ENCODE data around the gene STAB2. TPM values are rescaled to one million over a fixed set of nuclear protein-coding genes. Genes with fewer than 3 reads are reported as not detected.

STAB2 gene
- total RNA-seq, 1 experiment from 2014 or later = not detected

DNA sequence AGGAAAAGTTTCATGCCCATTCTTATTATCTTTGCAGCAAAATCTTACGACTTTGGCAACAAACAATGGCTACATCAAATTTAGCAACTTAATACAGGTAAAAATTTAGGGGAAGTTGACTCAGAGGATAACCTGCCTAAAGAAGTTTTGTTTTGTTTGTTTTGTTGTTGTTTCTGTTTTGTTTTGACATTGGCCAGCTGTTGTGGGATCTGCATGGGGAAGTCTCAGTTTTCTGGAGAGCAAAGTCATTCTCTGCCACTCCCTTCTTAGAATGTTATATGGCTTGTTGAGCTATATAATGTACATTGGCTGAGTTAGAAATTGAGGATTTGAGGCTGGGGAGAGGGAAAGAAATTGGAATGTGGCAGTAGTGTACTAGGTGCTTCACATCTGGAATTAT is 144.5 kb downstream of the STAB2 start:
- H3K4me1 ChIP-seq (ENCODE audit: control insufficient read depth in 1 of 2, insufficient read depth in 2 of 2, low read length in 2 of 2) = no peaks in the 10 kb centered on the region
- ChIA-PET CTCF (no interaction called here), RAD21 (ENCODE audit: low non-redundant PET in 1 of 2, low total read pairs in 2 of 2, uncharacterized antibody in 2 of 2, unreplicated experiment in 2 of 2) (no interaction called here), POLR2A (no interaction called here)
- no peaks in the 10 kb centered on the region for H3K79me2 ChIP-seq (ENCODE audit: insufficient read depth, low read length)
- no peak overlapping the region for H2AFZ ChIP-seq (ENCODE audit: low read depth, low read length, poor library complexity, severe bottlenecking)
- no peaks in the 10 kb centered on the region for H3K9me2 ChIP-seq (ENCODE audit: insufficient read depth)
- intact Hi-C loops (cut with micrococcal nuclease) = no loop called here
- H3K27ac ChIP-seq (ENCODE audit: low read depth, low read length) = no peak overlapping the region
- TF ChIP-seq POLR2AphosphoS5 (IDR thresholded peaks at IDR 0.05; ENCODE audit: low read depth, low read length) (no peak), POLR2A (IDR thresholded peaks at IDR 0.05; ENCODE audit: borderline replicate concordance, extremely low read depth, insufficient read depth, insufficient read length) (no peak), EGR1 (IDR thresholded peaks at IDR 0.05; ENCODE audit: low read depth) (no peak), FOSL1 (IDR thresholded peaks at IDR 0.05; ENCODE audit: low read depth) (no peak)
- TF ChIP-seq, protein P1, sequence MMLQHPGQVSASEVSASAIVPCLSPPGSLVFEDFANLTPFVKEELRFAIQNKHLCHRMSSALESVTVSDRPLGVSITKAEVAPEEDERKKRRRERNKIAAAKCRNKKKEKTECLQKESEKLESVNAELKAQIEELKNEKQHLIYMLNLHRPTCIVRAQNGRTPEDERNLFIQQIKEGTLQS (IDR thresholded peaks at IDR 0.05) = no peak
- H3K4me2 ChIP-seq (ENCODE audit: low read length) = no peak overlapping the region
- no peak for DNase-seq (ENCODE audit: low read depth, low spot score)
- peaks cover 6% of the 10 kb centered on the region; the same call in 1 of the 2 replicates for H3K27me3 ChIP-seq (ENCODE audit: insufficient read depth, low read length)
- no peak for ATAC-seq
- no peaks in the 10 kb centered on the region for H4K20me1 ChIP-seq (ENCODE audit: insufficient read depth)
- BruUV-seq (replicated peaks) = no TSS peak
- no peaks in the 10 kb centered on the region for H3K36me3 ChIP-seq (ENCODE audit: control insufficient read depth in 1 of 2, insufficient read depth in 2 of 2, low read length in 2 of 2)
- no peak overlapping the region for H3K9ac ChIP-seq (ENCODE audit: low read length)
- H3K9me3 ChIP-seq (ENCODE audit: control insufficient read depth in 1 of 2, insufficient read depth in 1 of 2, low read depth in 1 of 2, low read length in 2 of 2) = no peaks in the 10 kb centered on the region; a peak in 2 of 4 replicates
- H3K4me3 ChIP-seq (replicated peaks in 1 of 2; ENCODE audit: low read depth in 1 of 2, low read length in 2 of 2) = no peak overlapping the region

DNA sequence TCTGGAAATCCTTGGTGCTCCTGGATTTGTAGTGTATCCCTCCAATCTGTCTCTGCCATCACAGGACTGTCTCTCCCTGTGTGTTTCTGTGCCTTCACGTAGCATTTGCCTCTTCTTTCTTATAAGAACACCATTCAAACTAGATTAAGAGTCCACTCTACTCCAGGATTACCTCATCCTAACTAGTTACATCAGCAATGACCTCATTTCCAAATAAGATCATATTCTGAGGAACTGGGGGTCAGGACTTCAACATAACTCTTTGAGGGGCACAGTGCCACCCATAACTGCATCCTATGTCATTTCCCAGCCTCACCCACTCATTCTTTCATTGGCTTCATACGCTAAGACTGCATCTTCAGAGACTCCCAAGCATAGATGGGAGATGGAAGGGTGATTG is 147.8 kb downstream of the STAB2 start:
- Histone ChIP-seq H3K36me3 (ENCODE audit: control insufficient read depth in 1 of 2, insufficient read depth in 2 of 2, low read length in 2 of 2) (no peaks in the 10 kb centered on the region), H3K4me2 (ENCODE audit: low read length) (no peak overlapping the region), H3K4me1 (ENCODE audit: control insufficient read depth in 1 of 2, insufficient read depth in 2 of 2, low read length in 2 of 2) (no peaks in the 10 kb centered on the region), H3K79me2 (ENCODE audit: insufficient read depth, low read length) (no peaks in the 10 kb centered on the region), H3K27ac (ENCODE audit: low read depth, low read length) (no peak overlapping the region), H3K9me2 (ENCODE audit: insufficient read depth) (no peaks in the 10 kb centered on the region), H2AFZ (ENCODE audit: low read depth, low read length, poor library complexity, severe bottlenecking) (no peak overlapping the region), H3K4me3 (replicated peaks in 1 of 2; ENCODE audit: low read depth in 1 of 2, low read length in 2 of 2) (no peak overlapping the region), H4K20me1 (ENCODE audit: insufficient read depth) (no peaks in the 10 kb centered on the region), H3K9me3 (ENCODE audit: control insufficient read depth in 1 of 2, insufficient read depth in 1 of 2, low read depth in 1 of 2, low read length in 2 of 2) (no peaks in the 10 kb centered on the region; a peak in 2 of 4 replicates), H3K27me3 (ENCODE audit: insufficient read depth, low read length) (peaks cover 6% of the 10 kb centered on the region; the same call in 1 of the 2 replicates), H3K9ac (ENCODE audit: low read length) (no peak overlapping the region)
- DNase-seq (ENCODE audit: low read depth, low spot score) (no peak), ATAC-seq (no peak)
- no TSS peak for BruUV-seq (replicated peaks)
- CTCF ChIA-PET = no interaction called here
- TF ChIP-seq, protein P2, sequence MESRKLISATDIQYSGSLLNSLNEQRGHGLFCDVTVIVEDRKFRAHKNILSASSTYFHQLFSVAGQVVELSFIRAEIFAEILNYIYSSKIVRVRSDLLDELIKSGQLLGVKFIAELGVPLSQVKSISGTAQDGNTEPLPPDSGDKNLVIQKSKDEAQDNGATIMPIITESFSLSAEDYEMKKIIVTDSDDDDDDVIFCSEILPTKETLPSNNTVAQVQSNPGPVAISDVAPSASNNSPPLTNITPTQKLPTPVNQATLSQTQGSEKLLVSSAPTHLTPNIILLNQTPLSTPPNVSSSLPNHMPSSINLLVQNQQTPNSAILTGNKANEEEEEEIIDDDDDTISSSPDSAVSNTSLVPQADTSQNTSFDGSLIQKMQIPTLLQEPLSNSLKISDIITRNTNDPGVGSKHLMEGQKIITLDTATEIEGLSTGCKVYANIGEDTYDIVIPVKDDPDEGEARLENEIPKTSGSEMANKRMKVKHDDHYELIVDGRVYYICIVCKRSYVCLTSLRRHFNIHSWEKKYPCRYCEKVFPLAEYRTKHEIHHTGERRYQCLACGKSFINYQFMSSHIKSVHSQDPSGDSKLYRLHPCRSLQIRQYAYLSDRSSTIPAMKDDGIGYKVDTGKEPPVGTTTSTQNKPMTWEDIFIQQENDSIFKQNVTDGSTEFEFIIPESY (IDR thresholded peaks at IDR 0.05; ENCODE audit: extremely low read depth, insufficient replicate concordance, low read length) = no peak
- TF ChIP-seq FOSL1 (IDR thresholded peaks at IDR 0.05; ENCODE audit: low read depth) (no peak), POLR2A (IDR thresholded peaks at IDR 0.05; ENCODE audit: borderline replicate concordance, extremely low read depth, insufficient read depth, insufficient read length) (no peak), SIN3A (IDR thresholded peaks at IDR 0.05; ENCODE audit: low read depth) (no peak), EZH2 (IDR thresholded peaks at IDR 0.05) (no peak), CBX3 (IDR thresholded peaks at IDR 0.05; ENCODE audit: low read depth) (no peak), ELF1 (IDR thresholded peaks at IDR 0.05; ENCODE audit: borderline replicate concordance, low read depth) (no peak), RAD21 (IDR thresholded peaks at IDR 0.05; ENCODE audit: low read depth) (no peak), EGR1 (IDR thresholded peaks at IDR 0.05; ENCODE audit: low read depth) (no peak)
- TF ChIP-seq, protein P3, sequence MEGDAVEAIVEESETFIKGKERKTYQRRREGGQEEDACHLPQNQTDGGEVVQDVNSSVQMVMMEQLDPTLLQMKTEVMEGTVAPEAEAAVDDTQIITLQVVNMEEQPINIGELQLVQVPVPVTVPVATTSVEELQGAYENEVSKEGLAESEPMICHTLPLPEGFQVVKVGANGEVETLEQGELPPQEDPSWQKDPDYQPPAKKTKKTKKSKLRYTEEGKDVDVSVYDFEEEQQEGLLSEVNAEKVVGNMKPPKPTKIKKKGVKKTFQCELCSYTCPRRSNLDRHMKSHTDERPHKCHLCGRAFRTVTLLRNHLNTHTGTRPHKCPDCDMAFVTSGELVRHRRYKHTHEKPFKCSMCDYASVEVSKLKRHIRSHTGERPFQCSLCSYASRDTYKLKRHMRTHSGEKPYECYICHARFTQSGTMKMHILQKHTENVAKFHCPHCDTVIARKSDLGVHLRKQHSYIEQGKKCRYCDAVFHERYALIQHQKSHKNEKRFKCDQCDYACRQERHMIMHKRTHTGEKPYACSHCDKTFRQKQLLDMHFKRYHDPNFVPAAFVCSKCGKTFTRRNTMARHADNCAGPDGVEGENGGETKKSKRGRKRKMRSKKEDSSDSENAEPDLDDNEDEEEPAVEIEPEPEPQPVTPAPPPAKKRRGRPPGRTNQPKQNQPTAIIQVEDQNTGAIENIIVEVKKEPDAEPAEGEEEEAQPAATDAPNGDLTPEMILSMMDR (IDR thresholded peaks at IDR 0.05 in 2 of 3, conservative IDR thresholded peaks at IDR 0.05 in 1 of 3; ENCODE audit: borderline replicate concordance in 1 of 3, insufficient read depth in 1 of 3, low read depth in 2 of 3, low read length in 2 of 3) = no peak
- POLR2A ChIA-PET = no interaction called here
- intact Hi-C loops (cut with micrococcal nuclease) = no loop called here
- RAD21 ChIA-PET (ENCODE audit: low non-redundant PET in 1 of 2, low total read pairs in 2 of 2, uncharacterized antibody in 2 of 2, unreplicated experiment in 2 of 2) = no interaction called here
